ENCODE measurements around the gene CLRN1. TPM values are rescaled to one million over a fixed set of nuclear protein-coding genes. Genes with fewer than 3 reads are reported as not detected.

CLRN1 gene, protein sequence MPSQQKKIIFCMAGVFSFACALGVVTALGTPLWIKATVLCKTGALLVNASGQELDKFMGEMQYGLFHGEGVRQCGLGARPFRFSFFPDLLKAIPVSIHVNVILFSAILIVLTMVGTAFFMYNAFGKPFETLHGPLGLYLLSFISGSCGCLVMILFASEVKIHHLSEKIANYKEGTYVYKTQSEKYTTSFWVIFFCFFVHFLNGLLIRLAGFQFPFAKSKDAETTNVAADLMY
- 0.32 TPM in 1 of 2 replicates, not detected in the other for total RNA-seq

DNA sequence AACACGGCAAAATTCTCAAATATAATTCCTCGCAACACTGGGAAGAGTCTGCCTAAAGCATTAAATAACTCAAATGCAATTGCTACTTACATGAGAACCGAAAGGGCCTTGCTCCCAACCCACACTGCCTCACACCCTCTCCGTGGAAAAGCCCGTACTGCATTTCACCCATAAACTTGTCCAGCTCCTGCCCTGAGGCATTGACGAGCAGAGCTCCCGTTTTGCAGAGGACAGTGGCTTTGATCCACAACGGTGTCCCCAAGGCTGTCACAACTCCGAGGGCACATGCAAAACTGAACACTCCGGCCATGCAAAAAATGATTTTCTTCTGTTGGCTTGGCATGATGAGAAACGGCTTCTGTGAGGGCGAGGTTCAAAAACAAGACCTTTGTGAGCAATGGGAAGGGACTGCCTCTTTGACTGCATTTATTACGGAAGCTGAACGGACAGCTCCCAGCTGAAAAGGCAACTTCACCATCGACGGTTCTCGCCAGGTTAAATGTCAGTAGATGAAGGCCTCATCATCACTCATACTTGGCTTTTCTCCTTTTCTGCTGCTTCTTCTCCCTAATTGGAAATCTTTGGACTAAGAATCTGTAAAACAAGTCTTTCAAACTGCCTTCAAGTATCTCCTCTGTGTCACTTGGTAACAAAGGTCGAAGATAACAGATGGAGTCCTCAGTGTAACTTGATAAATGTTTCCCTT, at the start of gene CLRN1:
CLRN1 (minus strand) TSS at position 362 of the 706 bp plus-strand sequence; CDS start at position 343, 19 bp downstream.

DNA sequence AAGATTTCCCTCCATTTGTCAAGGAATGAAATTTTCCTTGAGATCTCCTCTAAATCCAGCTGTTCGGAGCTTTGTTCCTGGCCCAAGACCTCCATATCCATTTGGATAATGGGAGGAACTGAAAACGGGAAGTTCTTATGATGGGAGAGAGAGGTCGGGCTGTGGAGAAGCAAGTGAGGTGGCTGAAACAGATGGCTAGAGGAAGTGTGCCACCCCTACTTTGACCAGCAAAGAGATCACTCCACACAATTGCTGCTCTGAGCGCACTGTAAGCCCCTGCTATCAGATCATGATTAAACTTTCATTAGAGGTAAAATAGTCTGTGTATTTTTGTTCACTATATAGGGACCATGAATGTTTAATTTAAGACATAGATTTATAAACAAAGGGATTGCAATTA, 67.2 kb downstream of the CLRN1 start, which contains the start of gene MINDY4B:
MINDY4B (minus strand) TSS at position 101 of the 400 bp plus-strand sequence; CDS start at position 101, 0 bp downstream.

Other genes with a start within 250 kb of the CLRN1 start
- 32.1 and 42.4 TPM in 2 replicates for gene SIAH2, start 209.6 kb downstream of the CLRN1 start, total RNA-seq
- not detected in 2 replicates for gene MINDY4B, start 67.3 kb downstream of the CLRN1 start, total RNA-seq
- gene MED12L, start 112.9 kb upstream of the CLRN1 start, total RNA-seq: 0.85 and 1.3 TPM in 2 replicates
- not detected in 2 replicates for gene GPR171, start 230.5 kb upstream of the CLRN1 start, total RNA-seq